GF-D8 (cell line): ENCODE data around the gene SHROOM3.
"Not testable (repeated sequence)": the region's sequence is repeated elsewhere in the genome, so short reads cannot be mapped to it uniquely, and the experiment has no call there.

Experiments used
- DNase-seq: peaks from one replicate; lab custom pipeline; 2025; lab: John Stamatoyannopoulos, UW

The SHROOM3 gene

GRCh38 chr4:76434901-76435527, at the start of gene SHROOM3:
Gene SHROOM3, plus strand, starts transcription at chr4:76435229. Its CDS starts 824 bp downstream, at chr4:76436053.
- no peak for DNase-seq

- no peak for DNase-seq
These were observed 49.1 kb upstream of the SHROOM3 start for GRCh38 chr4:76385974-76386373.

- peak; percentile 40 for DNase-seq
These were observed 48.3 kb upstream of the SHROOM3 start for GRCh38 chr4:76386566-76387305.

- DNase-seq = no peak
These were observed 46.7 kb upstream of the SHROOM3 start for GRCh38 chr4:76388160-76388908.

GRCh38 chr4:76401654-76402053, 33.4 kb upstream of the SHROOM3 start:
- no peak for DNase-seq

GRCh38 chr4:76406081-76406480, 28.9 kb upstream of the SHROOM3 start:
- no peak for DNase-seq

GRCh38 chr4:76407440-76408119, 27.4 kb upstream of the SHROOM3 start:
- no peak for DNase-seq

GRCh38 chr4:76410636-76411035, 24.4 kb upstream of the SHROOM3 start:
- no peak for DNase-seq

GRCh38 chr4:76420188-76420761, 14.8 kb upstream of the SHROOM3 start:
- DNase-seq = no peak

GRCh38 chr4:76420762-76421581, 14.1 kb upstream of the SHROOM3 start, which contains the start of gene CCDC158:
Gene CCDC158, minus strand, starts transcription at chr4:76421141. Its CDS starts 17,934 bp downstream, at chr4:76403207.
- no peak for DNase-seq

- not testable (repeated sequence) for DNase-seq
These were observed 11.9 kb upstream of the SHROOM3 start for GRCh38 chr4:76423159-76423558.

GRCh38 chr4:76426272-76426671, 8.8 kb upstream of the SHROOM3 start:
- no peak for DNase-seq

GRCh38 chr4:76429636-76430035, 5.4 kb upstream of the SHROOM3 start:
- DNase-seq = no peak

- no peak for DNase-seq
These were observed 4.3 kb upstream of the SHROOM3 start for GRCh38 chr4:76430519-76431388.

- DNase-seq = no peak
These were observed 695 bp downstream of the SHROOM3 start for GRCh38 chr4:76435528-76436319.

GRCh38 chr4:76439491-76439890, 4.5 kb downstream of the SHROOM3 start:
- no peak for DNase-seq

GRCh38 chr4:76441881-76442280, 6.9 kb downstream of the SHROOM3 start:
- DNase-seq = no peak

GRCh38 chr4:76442807-76443206, 7.8 kb downstream of the SHROOM3 start:
- DNase-seq = no peak

- DNase-seq = no peak
These were observed 8.3 kb downstream of the SHROOM3 start for GRCh38 chr4:76443376-76443775.
